Activated CD8-positive, alpha-beta memory T cell treated with anti-CD3 and anti-CD28 coated beads, Interleukin-2, amount 50 U/mL, for 24 hours (primary cell): ENCODE data around the gene GDAP1L1.

Source experiments
- DNase-seq: peaks from one replicate; pipeline ENCODE4 v3.0.0-alpha.2; 2020; ENCODE audit errors: extremely low read depth

GDAP1L1 gene

GRCh38 chr20:44247131-44247571, at the start of gene GDAP1L1:
Gene GDAP1L1 (plus strand): TSS chr20:44247308. CDS start chr20:44247335, 27 bp downstream.
- no peak for DNase-seq

- no peak for DNase-seq
Measured at GRCh38 chr20:44198872-44199271, 48.2 kb upstream of the GDAP1L1 start.

DNA sequence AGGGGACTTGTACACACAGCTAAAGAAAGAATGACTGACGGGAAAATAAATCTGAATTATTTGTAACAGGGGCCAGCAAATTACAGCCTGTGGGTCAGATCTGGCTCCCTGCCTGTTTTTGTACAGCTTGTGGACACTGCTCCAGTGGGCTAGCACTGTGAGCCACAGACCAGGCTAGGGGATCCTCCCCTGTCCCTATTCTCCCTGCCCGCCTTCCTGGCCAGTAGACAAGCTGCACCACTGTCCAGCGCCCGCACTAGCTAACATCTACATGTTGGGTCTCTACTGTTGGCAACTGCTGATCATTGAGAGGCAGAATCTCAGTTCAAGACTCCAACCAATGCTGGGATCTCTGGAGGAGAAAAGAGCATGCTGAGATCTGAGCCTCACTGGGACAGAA, 47.2 kb upstream of the GDAP1L1 start:
- no peak for DNase-seq

DNA sequence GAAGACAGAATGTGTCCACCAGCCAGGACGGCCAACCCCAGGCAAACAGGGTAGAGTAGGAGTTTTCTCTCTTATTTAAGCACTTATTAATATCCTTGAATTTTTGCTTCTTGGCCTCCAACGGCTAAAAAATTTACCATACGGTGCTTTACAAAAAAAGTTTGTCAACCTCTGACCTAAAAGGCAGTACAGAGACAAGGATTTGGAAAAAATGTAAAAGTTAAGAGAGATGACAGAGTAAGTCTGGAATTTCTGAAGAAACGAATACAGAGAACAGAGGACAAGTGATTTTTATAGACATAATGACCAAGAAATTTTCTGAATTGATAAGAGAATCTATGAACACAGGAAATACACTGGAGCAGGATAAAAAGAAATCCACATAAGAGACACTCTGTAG, 46.7 kb upstream of the GDAP1L1 start:
- no peak for DNase-seq

- no peak for DNase-seq
Measured at GRCh38 chr20:44200983-44201382, 46.1 kb upstream of the GDAP1L1 start.

DNA sequence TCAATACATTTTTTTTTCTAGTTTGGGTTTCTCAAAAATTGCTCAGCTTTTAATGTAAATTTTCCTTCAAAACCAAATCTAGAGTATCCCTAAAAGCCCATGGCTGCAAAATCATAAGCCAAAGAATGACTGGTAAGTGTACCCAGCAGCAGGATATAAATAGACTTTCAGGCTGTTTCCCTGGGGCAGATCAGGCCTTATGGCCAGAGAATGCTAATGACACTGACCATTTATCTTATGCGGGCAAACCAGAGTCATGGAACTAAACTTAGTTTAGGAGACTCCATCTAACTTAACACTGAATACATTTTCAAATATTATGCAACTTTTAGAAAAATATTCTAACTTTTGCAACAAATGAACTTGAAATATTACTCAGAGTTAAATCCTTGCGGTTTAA, 43.9 kb upstream of the GDAP1L1 start:
- no peak for DNase-seq

- DNase-seq: no peak
Measured at GRCh38 chr20:44204156-44204831, 42.8 kb upstream of the GDAP1L1 start.

GRCh38 chr20:44204832-44205215, 42.3 kb upstream of the GDAP1L1 start:
- no peak for DNase-seq

- no peak for DNase-seq
Measured at GRCh38 chr20:44206132-44206531, 41.0 kb upstream of the GDAP1L1 start.

DNA sequence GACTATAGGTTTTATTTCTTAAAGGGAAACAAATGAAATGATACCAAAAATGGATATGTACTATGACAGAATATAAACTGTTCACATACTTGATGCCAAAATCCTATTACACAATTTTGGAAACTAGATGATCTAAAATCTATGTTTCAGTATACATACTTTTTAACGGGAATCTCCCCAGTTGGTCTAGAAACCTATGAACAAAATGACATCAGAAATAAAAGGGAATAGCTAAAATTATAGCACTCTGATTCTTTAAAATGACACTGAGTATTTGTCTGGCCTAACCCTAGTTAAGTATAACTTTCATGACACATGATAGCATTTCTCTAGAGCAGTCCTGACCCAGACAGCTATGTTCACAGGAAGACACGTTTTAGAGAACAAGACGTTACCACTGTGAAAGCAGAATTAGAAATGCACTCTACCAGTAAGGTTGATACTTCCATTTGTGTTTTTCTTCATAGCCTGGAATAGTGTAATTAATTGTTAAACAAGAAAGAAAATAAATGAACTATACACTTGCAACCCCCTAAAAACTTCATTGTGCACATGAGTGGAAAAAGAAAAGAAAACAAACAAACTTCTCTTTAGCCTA, 39.9 kb upstream of the GDAP1L1 start:
- no peak for DNase-seq

DNA sequence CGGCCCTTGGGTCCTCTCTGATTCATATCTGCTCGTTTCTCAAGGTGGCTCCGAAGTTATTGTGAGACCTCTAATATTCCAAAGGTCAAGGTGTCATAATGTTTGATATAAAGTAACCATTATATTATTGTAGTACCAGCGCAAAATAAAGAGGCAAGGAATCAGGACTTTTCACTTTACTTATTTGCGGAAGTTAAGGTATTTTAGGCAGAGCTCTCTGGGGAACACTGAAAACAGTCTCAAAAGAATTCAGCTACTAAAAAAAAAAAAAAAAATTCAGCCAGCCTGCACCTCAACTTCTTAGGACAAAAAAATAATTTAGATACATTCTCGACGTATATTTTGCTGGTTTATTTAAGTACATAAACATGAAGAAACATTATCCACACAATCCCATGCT, 38.9 kb upstream of the GDAP1L1 start:
- DNase-seq: no peak

GRCh38 chr20:44208770-44209169, 38.3 kb upstream of the GDAP1L1 start:
- DNase-seq: no peak

GRCh38 chr20:44209686-44210405, 37.3 kb upstream of the GDAP1L1 start:
- no peak for DNase-seq

DNA sequence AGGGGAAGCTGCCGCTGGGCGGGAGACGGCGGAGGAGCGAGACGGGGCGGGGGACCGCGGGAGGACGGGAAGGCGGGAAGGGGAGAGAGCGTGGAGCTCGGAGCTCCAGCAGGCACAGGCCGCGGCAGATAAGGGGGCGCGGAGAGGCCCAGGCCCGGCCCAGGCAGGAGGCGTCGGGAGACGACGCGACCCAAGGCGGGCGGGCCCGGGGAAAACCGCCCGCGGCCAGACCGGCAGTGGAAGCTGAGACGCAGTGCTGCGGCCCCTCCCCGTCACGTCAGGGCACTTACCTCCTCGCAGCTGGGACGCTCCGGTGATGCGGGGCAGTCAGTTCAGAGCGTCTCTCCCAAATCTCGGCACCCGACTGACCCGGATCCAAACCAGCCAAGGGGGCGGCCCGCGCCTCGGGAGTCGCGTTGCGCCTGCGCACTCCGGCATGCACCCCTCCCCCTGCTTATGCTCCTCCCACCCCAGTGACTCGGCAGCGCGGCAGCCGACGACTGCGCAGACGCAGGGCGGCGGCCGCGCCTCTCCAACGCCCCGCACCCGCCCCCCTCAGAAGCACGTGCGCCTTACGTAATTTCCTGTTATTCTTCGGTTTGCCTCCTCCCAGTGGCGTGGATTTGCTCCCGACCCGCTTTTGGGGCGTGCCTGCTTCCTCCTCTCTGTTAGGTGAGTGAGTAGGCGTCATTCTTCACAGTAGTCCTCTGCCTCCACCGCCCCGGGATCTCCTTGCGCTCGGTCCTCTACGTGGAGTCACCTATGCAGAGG, 36.5 kb upstream of the GDAP1L1 start, which contains the start of gene OSER1:
TSS of gene OSER1 (minus strand) at position 366 of the 771 bp plus-strand sequence. CDS start 3,814 bp downstream, outside the sequence.
- peak; percentile 94 for DNase-seq

DNA sequence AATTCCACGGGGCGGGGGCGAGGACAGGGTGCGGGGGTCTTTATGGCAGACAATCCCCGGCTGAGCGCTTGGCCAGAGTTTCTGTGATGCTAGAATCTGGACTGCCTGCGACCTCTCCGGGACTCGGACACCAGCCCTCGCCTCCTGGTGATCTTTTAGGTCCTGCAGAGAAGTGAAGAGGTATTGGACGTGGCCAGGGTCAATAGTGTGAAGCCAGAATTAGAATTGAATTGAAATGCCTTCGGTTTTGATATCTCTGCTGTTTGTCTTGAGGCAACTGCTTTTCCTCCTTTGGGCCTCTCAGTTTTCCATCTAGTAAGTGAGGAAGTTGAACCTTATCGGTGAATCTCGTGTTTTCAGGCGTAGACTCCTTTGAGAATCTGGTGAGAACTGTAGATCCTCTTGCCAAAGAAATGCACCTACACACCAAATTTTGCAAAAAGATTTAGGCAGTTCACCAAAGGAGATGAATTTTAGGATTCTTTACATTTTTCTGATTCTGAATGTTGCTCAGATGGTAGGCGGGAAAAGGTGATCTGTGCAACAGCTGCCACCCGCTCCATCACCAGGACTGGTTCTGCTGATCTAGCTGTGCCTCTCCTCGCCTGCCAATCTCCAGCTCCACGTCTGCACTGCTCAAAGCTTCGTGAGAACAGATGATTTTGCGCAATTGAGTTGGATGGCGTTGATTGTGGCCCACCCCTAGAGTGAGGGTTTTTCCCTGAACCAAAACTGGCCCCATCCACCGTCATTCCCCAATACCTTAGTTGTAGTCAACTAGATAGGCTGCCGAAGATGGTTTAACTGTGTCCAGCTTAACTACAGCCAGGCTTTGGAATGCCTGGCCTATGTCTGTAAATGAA, 35.7 kb upstream of the GDAP1L1 start:
- DNase-seq: no peak

DNA sequence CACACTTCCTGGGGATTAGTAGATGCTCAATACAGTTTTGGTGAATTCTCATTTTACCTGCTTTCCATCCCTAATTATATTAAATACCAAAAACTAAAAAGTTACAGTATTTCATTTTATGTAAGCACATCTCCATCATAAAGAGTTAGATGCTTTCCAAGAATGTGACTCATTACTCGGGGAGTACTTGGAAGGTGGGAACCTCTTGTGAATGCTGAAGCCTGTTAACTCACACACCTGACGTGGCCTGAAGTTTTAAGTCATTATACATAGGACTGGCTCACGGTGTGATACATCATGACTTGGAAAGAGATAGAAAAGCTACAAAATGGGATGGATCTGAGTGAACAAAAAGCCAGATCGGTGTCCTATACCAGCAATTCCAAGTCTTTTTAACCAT, 34.3 kb upstream of the GDAP1L1 start:
- no peak for DNase-seq

GRCh38 chr20:44215125-44215524, 32.0 kb upstream of the GDAP1L1 start:
- peak; percentile 45 for DNase-seq

- DNase-seq: no peak
Measured at GRCh38 chr20:44217342-44218092, 29.6 kb upstream of the GDAP1L1 start.

- DNase-seq: no peak
Measured at GRCh38 chr20:44218446-44218845, 28.7 kb upstream of the GDAP1L1 start.

DNA sequence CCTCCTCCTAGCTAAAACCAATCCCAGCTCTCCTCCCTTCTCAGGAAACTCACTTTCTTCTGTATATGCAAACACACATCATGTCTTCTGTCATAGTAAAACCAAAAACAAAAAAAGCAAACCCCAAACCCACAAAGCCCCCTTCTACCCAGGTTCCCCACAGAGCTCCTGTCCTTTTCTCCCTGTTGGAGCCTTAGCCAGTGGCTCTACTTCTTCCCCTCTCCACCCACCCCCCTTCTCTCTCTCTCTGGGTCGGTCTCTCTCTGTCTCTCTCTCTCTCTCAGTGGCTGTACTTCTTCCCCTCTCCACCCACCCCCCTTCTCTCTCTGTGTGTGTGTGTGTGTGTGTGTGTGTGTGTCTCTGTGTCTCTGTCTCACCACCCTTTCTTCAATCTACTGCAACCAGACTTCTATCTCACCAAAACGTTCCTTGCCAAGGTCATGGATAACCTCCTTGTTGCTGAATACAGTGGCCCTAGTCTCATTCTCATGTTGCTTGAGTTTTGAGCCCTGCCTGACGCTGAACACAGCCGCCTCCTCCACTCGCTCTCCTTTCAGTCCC, 27.9 kb upstream of the GDAP1L1 start:
- no peak for DNase-seq
